Epithelial cell of proximal tubule (primary cell): Measurements from ENCODE around the gene MYO1F. TPM values are rescaled to one million over a fixed set of nuclear protein-coding genes. Genes with fewer than 3 reads are reported as not detected.

ENCODE experiments used
- DNase-seq: peaks from one replicate; pipeline ENCODE4 v3.0.0-alpha.2; 2011; ENCODE audit warnings: low read depth
- H3K4me3 ChIP-seq: 2 replicates; pipeline ENCODE4 v1.5.1; 2011; ENCODE audit warnings: low read depth, mild to moderate bottlenecking, low read length
- total RNA-seq: library from RNA; depleted of rRNA; stranded (reverse); fragments of >200 nt; gene quantifications from 2 replicates; pipeline ENCODE4 v1.2.3, GENCODE V29; 2015
- TF ChIP-seq, protein P1 (sequence below): conservative IDR thresholded peaks from 2 replicates; pipeline ENCODE4 v1.5.1; 2012; ENCODE audit warnings: low read depth, mild to moderate bottlenecking, low read length

Gene MYO1F
- total RNA-seq, 1 donor from 2014 or later = 0.06 TPM

DNA sequence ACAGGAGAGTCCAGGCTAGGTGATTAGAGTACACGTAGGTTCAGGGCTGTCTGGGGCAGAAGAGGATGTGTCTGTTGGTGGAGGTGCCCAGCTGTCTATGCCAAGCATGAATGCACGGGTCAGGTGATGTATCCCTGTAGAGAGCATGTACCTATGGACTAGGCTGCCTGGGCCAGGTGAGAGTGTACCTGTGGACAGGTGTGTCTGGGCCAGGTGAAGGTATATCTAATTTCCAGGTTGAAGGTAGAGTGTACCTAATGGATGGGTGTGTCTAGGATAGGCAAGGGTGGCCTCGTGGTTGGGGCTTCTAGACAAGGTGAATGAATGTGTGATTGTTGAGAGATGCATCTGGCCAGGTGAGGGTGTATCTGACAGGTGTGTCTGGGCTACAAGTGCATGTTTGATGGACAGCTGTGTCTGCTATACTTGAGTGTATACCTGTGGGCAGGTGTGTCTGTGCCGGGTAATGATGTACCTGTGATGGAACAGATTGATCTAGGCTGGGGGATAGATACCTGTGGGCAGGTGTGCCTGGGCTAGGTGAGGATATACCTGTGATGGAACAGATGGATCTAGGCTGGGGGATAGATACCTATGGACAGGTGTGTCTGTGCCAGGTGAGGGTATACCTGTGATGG, 47.8 kb downstream of the MYO1F start:
- TF ChIP-seq, protein P1, sequence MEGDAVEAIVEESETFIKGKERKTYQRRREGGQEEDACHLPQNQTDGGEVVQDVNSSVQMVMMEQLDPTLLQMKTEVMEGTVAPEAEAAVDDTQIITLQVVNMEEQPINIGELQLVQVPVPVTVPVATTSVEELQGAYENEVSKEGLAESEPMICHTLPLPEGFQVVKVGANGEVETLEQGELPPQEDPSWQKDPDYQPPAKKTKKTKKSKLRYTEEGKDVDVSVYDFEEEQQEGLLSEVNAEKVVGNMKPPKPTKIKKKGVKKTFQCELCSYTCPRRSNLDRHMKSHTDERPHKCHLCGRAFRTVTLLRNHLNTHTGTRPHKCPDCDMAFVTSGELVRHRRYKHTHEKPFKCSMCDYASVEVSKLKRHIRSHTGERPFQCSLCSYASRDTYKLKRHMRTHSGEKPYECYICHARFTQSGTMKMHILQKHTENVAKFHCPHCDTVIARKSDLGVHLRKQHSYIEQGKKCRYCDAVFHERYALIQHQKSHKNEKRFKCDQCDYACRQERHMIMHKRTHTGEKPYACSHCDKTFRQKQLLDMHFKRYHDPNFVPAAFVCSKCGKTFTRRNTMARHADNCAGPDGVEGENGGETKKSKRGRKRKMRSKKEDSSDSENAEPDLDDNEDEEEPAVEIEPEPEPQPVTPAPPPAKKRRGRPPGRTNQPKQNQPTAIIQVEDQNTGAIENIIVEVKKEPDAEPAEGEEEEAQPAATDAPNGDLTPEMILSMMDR = no peak
- no peak for DNase-seq
- H3K4me3 ChIP-seq = no peak overlapping the region

DNA sequence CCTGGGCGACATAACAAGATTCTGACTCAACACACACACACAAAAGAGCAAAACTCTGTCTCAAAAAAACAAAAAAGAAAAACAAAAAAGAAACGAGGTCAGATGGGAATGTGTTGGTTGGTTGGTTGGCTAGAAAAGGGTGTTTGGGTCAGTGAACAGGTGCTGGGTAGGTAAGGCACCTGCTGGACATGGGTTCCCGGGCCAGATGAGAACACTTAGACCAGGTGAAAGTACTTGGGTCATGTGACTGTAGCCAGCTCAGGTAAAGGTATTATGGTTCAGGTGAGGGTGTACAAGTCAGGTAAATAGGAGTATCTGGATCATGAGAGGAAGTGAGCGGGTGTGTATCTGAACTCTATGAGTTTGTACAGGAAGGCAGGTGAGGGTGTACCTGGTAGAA, 48.7 kb downstream of the MYO1F start:
- DNase-seq = no peak
- TF ChIP-seq, protein P1 = no peak
- H3K4me3 ChIP-seq = no peak overlapping the region

DNA sequence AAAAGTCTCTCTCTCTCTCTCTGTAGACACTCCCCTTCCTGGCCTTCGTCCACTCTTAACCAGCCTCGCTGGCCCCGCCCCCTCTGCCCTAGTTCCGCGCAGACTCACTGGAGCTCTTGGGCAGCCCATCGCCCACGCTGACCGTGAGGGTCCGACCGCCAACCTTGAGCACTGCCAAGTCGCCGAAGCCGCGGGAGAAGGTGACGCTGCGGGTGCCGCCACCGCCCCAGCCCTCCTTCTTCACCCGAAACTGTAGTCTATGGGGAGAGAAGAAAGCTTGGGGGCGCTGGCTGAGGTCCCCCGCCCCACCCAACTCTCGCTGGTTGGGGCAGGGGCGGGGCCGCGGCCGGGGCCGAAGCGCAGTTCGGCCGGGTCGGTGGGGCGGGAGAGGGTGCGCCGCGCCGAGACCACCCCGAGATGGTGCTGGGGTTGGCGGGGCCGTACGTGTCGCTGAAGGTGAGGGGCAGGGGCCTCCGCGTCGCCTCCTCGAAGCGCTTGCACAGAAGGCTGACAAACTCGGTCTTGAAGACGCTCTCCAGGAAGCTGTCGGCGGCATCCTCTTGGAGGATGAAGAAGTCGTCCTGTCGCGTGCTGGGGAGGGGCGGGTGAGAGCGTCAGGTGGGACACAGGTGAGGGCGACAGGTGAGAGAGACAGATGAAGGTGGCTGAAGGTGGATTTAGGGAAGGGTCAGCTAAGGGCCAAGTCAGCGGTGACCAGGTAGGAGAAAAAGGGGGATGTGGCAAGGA, 50.7 kb downstream of the MYO1F start:
- peak overlapping the region; percentile 66 for H3K4me3 ChIP-seq
- TF ChIP-seq, protein P1 = no peak
- no peak for DNase-seq

DNA sequence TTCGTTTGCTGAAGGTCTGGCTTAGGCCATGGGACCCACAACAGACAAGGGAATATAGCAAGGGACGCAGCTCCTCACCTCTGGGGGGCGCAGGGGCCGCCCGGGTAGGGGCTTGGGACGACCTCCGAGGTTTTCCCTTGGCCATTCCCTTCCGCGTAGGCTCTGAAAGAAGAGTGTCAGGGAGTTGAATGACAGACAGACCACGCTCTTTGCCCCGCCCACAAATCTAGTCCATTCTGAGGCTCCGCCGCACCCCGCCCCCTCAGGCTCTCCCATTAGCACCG, 51.9 kb downstream of the MYO1F start:
- TF ChIP-seq, protein P1 = peak; percentile 9
- H3K4me3 ChIP-seq = peak overlapping the region; percentile 67
- DNase-seq = no peak

DNA sequence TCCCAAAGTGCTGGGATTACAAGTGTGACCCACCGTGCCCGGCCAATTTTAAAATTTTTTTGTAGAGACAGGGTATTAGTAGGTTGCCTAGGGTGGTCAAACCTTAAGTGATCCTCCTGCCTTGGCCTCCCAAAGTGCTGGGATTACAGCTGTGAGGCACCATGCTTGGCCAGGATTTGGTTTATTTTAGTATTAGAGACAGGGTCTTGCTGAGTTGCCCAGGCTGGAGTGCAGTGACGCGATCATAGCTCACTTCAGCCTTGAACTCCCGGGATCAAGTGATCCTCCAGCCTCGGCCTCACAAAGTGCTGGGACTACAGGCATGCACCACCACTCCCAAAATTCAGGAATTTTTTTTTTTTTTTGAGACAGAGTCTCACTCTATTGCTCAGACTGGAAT, 57.9 kb downstream of the MYO1F start:
- no peak overlapping the region for H3K4me3 ChIP-seq
- no peak for DNase-seq
- TF ChIP-seq, protein P1 = no peak

DNA sequence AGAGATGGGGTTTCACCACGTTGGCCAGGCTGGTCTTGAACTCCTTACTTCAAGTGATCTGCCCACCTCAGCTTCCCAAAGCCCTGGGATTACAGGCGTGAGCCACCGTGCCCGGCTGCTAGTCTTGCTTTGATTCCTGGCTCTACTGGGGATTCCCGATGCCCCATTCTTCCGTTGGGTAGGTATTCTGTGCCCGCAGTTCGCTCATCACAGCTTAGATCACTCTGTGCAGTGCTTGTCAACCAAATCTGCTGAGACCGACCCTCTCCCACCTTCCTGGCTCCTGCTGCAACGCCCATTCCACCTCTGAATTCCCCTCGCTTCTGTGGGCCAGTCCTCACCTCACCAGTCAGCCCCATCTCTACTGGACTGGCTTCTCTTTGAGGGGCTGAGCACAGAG, 58.7 kb downstream of the MYO1F start:
- TF ChIP-seq, protein P1 = no peak
- no peak overlapping the region for H3K4me3 ChIP-seq
- DNase-seq = no peak
